AG09309 (cell line): ENCODE measurements around the gene SGF29.

Experiments used
- DNase-seq: peaks from one replicate; pipeline ENCODE4 v3.0.0-alpha.2; 2010; ENCODE audit warnings: low read depth
- H3K4me3 ChIP-seq: 2 replicates; pipeline ENCODE4 v1.5.1; 2011; ENCODE audit warnings: mild to moderate bottlenecking, low read depth, low read length, moderate library complexity; ENCODE audit not compliant: control insufficient read depth
- TF ChIP-seq, protein P1 (sequence below): IDR thresholded peaks from 2 replicates; pipeline ENCODE4 v1.5.1; 2011; ENCODE audit warnings: mild to moderate bottlenecking, low read depth, low read length, inconsistent platforms; ENCODE audit not compliant: insufficient read depth, control insufficient read depth; ENCODE audit errors: missing control alignments

The SGF29 gene

GRCh38 chr16:28527985-28528384 is 25.7 kb upstream of the SGF29 start:
- DNase-seq, result no peak
- H3K4me3 ChIP-seq, result no peak overlapping the region
- TF ChIP-seq, protein P1, sequence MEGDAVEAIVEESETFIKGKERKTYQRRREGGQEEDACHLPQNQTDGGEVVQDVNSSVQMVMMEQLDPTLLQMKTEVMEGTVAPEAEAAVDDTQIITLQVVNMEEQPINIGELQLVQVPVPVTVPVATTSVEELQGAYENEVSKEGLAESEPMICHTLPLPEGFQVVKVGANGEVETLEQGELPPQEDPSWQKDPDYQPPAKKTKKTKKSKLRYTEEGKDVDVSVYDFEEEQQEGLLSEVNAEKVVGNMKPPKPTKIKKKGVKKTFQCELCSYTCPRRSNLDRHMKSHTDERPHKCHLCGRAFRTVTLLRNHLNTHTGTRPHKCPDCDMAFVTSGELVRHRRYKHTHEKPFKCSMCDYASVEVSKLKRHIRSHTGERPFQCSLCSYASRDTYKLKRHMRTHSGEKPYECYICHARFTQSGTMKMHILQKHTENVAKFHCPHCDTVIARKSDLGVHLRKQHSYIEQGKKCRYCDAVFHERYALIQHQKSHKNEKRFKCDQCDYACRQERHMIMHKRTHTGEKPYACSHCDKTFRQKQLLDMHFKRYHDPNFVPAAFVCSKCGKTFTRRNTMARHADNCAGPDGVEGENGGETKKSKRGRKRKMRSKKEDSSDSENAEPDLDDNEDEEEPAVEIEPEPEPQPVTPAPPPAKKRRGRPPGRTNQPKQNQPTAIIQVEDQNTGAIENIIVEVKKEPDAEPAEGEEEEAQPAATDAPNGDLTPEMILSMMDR, result no peak

- no peak for DNase-seq
- no peak overlapping the region for H3K4me3 ChIP-seq
- TF ChIP-seq, protein P1, result no peak
Measured at GRCh38 chr16:28528463-28528867, 25.3 kb upstream of the SGF29 start.

DNA sequence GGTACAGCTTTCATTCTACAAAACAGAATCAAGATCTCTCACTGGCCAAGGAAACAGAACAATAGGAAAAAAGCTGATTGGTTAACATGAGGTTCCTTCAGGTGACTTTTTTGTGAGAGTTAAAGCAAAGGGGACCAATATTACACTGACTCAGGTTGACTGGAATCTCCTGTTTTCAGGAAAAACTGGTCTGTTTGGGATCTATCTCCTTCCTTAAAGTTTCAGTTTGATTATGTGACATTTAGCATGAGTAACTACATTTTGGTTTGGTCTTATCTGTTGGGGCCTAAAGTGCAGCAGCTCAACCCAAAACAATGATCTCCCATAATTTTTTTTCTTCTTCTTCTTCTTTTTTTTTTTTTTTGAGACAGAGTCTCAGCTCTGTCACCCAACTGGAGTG is 24.6 kb upstream of the SGF29 start:
- TF ChIP-seq, protein P1, result no peak
- no peak overlapping the region for H3K4me3 ChIP-seq
- no peak for DNase-seq

DNA sequence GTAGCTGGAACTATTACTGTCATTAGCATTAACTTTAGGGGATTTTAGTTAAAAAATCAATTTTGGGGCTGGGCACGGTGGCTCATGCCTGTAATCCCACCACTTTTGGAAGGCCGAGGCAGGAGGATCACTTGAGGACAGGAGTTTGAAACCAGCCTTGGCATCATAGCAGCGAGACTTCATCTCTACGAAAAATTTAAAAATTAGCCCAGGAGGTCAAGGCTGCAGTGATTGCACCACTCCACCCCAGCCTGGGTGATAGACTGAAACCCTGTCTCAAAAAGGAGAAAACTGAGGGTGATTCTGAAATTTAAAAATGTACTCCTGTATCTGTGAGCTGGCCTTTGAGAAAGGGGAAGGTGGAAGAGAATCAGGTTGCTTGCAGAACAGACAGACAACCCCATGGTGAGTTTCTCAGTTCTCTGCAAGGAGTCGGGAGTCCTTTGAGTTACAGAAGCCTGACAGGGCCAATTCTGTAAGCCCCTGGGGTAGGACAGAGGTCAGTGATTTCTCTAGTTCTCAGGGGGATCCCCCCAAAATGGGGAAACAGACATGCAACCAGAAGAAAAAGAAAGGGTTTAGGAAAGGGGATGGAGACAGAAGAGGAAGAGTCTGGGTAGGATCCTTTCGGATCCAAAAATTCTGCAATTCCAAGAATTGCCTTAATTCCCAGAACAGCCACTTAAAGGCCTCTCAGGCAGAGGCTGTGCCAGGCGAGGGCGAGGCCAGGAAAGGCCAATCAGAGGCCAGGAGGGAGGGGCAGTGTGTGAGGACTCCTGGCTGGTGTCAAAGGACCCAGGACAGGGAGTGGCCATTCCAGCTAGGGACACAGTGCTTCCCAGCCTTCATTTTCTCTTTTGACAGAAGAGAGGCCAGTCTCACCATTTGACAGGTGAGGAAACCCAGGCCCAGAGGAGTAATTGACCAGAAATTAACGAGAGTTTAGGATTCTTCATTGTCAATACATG is 21.7 kb upstream of the SGF29 start:
- TF ChIP-seq, protein P1, result no peak
- H3K4me3 ChIP-seq, result no peak overlapping the region
- no peak for DNase-seq

- no peak overlapping the region for H3K4me3 ChIP-seq
- TF ChIP-seq, protein P1, result no peak
- DNase-seq, result no peak
Measured at GRCh38 chr16:28532940-28533647, 20.6 kb upstream of the SGF29 start.

- no peak overlapping the region for H3K4me3 ChIP-seq
- TF ChIP-seq, protein P1, result no peak
- DNase-seq, result peak; percentile 61
Measured at GRCh38 chr16:28534542-28535373, 19.0 kb upstream of the SGF29 start.
